ENCODE measurements around the gene HSBP1L1. TPM values are rescaled to one million over a fixed set of nuclear protein-coding genes. Genes with fewer than 3 reads are reported as not detected.
A peak's percentile ranks its signal among the peaks of the same experiment; 100 is the strongest.

Gene HSBP1L1
- total RNA-seq, 4 donors from 2014 or later: 25.0 to 45.7 (median 41.5) TPM

DNA sequence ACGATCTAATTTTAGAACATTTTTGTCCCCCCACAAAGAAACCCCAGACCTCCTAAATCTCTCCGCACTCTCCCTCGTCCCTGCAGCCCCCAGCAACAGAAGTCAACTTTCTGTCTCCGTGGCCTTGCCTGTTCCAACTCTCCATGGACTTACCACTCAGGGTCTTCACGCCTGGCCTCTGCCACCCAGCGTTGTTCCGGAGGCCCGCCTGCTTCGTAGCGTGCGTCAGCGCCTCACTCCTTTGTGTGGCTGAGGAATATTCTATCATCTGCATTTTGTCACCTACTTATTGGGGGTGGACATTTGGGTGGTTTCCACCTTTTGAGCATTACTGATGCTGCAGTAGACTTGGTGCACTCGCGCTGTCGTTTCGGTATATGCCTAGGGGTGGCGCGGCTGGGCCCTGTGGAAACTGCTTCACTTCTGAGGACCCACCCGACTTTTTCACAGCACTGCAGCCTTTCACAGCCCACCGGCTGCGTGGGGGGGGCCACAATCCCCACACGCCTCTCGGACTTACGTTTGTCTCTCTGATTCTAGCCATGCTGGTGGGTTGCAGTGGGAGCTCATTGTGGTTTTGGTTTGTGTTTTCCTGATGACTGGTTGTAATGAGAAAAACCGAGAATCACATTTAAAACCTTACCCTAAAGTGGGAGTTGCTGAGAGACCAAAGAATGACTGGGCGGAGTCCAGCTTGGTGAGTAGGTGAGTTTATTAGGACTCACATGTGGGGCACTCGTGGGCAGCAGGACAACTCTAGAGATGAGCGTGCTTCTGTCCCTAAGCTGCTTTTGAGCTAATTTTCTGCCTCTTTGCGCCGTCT lies 1.4 kb upstream of the HSBP1L1 start:
- 90% methylated on average over 30 of the region's 30 CpGs for WGBS
- Histone ChIP-seq H3K4me3 (no peak overlapping the region), H3K27ac (peak overlapping the region; percentile 85), H3K27me3 (no peaks in the 10 kb centered on the region), H3K4me1 (peaks cover 49% of the 10 kb centered on the region), H3K36me3 (peaks cover 3% of the 10 kb centered on the region), H3K9me3 (no peaks in the 10 kb centered on the region)
- DNase-seq (ENCODE audit: low spot score in 2 of 2): peak in 1 of 2 donors; percentile 25
- TF ChIP-seq POLR2AphosphoS5 (IDR thresholded peaks at IDR 0.05): no peak
- no peak for TF ChIP-seq POLR2A (IDR thresholded peaks at IDR 0.05)
- TF ChIP-seq EP300 (IDR thresholded peaks at IDR 0.05): no peak
- TF ChIP-seq, protein P1, sequence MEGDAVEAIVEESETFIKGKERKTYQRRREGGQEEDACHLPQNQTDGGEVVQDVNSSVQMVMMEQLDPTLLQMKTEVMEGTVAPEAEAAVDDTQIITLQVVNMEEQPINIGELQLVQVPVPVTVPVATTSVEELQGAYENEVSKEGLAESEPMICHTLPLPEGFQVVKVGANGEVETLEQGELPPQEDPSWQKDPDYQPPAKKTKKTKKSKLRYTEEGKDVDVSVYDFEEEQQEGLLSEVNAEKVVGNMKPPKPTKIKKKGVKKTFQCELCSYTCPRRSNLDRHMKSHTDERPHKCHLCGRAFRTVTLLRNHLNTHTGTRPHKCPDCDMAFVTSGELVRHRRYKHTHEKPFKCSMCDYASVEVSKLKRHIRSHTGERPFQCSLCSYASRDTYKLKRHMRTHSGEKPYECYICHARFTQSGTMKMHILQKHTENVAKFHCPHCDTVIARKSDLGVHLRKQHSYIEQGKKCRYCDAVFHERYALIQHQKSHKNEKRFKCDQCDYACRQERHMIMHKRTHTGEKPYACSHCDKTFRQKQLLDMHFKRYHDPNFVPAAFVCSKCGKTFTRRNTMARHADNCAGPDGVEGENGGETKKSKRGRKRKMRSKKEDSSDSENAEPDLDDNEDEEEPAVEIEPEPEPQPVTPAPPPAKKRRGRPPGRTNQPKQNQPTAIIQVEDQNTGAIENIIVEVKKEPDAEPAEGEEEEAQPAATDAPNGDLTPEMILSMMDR (IDR thresholded peaks at IDR 0.05): no peak

DNA sequence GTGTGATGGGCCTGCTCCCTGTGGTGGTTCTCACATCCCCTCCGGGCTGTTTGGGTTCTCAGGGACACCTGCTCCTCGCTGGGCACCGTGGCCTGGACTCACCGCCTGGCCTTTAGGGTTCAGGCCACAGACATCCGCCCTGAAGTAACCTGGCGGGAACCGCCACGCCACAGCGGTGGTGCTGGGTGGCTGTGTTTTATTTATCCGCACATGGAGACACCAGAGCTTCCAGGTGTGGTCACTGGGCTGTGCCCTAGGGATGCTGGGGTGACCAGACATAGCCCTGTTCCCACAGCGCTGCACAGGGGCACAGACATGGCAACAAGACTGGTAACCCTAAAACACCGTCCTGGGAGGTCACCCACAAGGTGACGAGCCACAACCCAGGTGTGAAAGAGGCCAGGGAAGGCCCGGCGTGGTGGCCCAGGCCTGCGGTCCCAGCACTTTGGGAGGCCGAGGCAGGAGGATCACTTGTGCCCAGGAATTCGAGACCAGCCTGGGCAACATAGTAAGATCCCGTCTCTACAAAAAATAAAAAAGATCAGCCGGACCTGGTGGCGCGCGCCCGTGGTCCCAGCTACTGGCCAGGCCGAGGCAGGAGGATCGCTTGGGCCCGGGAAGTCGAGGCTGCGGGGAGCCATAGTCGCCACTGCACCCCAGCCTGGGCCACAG lies 649 bp upstream of the HSBP1L1 start:
- Histone ChIP-seq H3K4me3 (peak overlapping the region; percentile 69), H3K9me3 (no peaks in the 10 kb centered on the region), H3K27me3 (no peaks in the 10 kb centered on the region), H3K36me3 (peaks cover 10% of the 10 kb centered on the region), H3K4me1 (peaks cover 49% of the 10 kb centered on the region), H3K27ac (peak overlapping the region; percentile 85)
- DNase-seq (ENCODE audit: low spot score in 2 of 2): no peak
- TF ChIP-seq POLR2AphosphoS5 (IDR thresholded peaks at IDR 0.05): no peak
- TF ChIP-seq, protein P1 (IDR thresholded peaks at IDR 0.05): no peak
- no peak for TF ChIP-seq EP300 (IDR thresholded peaks at IDR 0.05)
- TF ChIP-seq POLR2A (IDR thresholded peaks at IDR 0.05): no peak
- WGBS: 85% methylated on average over 29 of the region's 30 CpGs

DNA sequence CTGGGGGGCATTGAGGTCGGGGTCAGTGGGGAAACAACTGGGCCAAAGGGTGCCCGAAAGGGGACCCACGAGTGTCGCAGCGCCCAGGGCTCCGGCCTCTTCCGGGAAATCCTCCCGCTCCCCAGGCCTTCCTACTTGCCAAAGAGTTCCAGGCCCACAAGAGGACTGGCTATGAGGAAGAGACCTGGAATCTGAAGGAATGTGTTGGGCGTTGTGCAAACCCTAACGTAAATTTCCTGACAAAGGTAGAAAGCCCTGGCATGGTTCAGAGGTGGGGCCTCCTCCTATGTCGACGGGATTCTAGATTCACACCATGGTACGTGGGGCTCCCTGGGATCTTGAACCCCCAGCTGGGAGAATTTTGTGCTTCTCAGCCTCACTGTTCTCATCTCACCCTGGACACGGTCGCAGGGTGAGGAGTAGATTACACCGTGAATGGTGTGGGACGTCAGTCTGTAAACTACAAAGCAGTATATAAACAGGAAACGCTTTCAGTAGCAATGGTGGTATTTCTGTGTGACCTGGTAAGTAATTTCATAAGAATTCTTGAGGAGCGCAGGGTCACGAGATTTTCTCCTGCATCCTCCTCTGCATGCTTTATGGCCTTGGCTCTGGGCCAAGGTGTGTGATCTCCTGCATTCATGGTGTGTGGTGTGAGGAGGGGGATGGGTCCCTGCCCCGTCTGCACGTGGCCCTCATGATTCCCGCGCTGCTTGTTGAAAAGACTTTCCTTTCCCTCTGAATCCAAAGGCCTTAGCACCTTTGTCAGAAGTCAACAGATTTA lies 868 bp downstream of the HSBP1L1 start:
- TF ChIP-seq EP300 (IDR thresholded peaks at IDR 0.05) (no peak), POLR2A (IDR thresholded peaks at IDR 0.05) (no peak), POLR2AphosphoS5 (IDR thresholded peaks at IDR 0.05) (no peak)
- TF ChIP-seq, protein P1 (IDR thresholded peaks at IDR 0.05): no peak
- no peak for DNase-seq (ENCODE audit: low spot score in 2 of 2)
- H3K4me3 ChIP-seq: peak overlapping the region; percentile 69
- H3K27me3 ChIP-seq: no peaks in the 10 kb centered on the region
- no peaks in the 10 kb centered on the region for H3K9me3 ChIP-seq
- peaks cover 16% of the 10 kb centered on the region for H3K36me3 ChIP-seq
- H3K27ac ChIP-seq: peak overlapping the region; percentile 85
- WGBS: 5% methylated on average over 23 of the region's 24 CpGs
- H3K4me1 ChIP-seq: peaks cover 42% of the 10 kb centered on the region

DNA sequence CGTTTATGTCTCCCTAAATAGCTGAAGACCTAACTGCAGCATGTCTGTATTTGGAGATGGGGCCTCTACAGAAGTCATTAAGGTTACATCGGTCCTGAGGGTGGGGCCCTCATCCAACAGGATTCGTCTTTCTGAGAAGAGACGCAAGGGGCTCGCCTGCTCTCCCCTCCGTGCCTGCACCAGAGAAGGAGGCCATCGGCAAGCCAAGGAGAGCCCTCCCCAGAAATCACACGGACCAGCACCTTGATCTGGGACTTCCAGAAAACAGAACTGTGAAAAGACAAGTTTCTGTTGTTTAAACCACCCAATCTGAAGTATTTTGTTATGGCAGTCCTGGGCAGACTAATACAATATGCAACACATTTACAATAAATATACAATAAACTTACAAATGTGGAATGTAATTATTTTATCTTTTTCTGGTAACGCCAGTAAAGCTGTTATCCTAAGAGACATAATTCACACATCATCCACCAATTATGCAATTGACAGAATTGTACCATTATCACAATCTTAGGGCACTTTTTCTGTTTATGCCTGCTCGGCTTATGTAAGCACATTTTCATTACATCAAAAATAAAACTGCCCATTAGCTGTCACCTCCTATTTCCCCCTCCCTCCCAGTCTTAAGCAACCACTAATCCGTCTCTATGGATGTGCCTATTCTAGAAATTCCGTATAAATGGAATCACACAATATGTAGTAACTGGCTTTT lies 6.1 kb downstream of the HSBP1L1 start:
- H3K4me3 ChIP-seq: no peak overlapping the region
- no peak for DNase-seq (ENCODE audit: low spot score in 2 of 2)
- 87% methylated on average over 12 of the region's 12 CpGs for WGBS
- H3K27ac ChIP-seq: no peak overlapping the region
- TF ChIP-seq POLR2AphosphoS5 (IDR thresholded peaks at IDR 0.05) (no peak), EP300 (IDR thresholded peaks at IDR 0.05) (no peak), POLR2A (IDR thresholded peaks at IDR 0.05) (no peak)
- TF ChIP-seq, protein P1 (IDR thresholded peaks at IDR 0.05): no peak
- peaks cover 2% of the 10 kb centered on the region for H3K4me1 ChIP-seq
- H3K27me3 ChIP-seq: no peaks in the 10 kb centered on the region
- H3K36me3 ChIP-seq: peaks cover 50% of the 10 kb centered on the region
- no peaks in the 10 kb centered on the region for H3K9me3 ChIP-seq
